Measurements from ENCODE around the gene ETV3. TPM values are rescaled to one million over a fixed set of nuclear protein-coding genes. Genes with fewer than 3 reads are reported as not detected.

ETV3 gene
- total and polyA plus RNA-seq, 7 donors, result 5.5 to 22.7 (median 16.3) TPM

DNA sequence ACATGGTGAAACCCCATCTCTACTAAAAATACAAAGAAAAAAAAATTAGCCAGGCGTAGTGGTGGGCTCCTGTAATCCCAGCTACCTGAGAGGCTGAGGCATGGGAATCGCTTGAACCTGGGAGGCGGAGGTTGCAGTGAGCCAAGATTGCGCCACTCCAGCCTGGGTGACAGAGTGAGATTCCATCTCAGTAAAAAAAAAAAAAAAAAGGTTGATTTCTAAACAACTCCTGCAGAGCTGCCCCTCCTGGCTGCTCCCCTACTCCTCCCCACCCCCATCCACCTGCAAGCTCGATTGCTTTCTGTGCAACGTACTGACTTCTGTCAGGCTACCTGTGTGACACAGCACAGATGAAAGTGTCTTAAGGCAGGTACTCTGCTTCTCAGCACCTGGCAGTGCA is 51.9 kb downstream of the ETV3 start:
- no peaks in the 10 kb centered on the region for H3K9me3 ChIP-seq
- no peaks in the 10 kb centered on the region for H3K27me3 ChIP-seq (ENCODE audit: insufficient read depth in 3 of 3, low read length in 2 of 3)
- no peak for ATAC-seq
- 81 to 88% (median 82%) methylated on average over 6 of the region's 6 CpGs for WGBS, 3 donors
- TF ChIP-seq, protein P1, sequence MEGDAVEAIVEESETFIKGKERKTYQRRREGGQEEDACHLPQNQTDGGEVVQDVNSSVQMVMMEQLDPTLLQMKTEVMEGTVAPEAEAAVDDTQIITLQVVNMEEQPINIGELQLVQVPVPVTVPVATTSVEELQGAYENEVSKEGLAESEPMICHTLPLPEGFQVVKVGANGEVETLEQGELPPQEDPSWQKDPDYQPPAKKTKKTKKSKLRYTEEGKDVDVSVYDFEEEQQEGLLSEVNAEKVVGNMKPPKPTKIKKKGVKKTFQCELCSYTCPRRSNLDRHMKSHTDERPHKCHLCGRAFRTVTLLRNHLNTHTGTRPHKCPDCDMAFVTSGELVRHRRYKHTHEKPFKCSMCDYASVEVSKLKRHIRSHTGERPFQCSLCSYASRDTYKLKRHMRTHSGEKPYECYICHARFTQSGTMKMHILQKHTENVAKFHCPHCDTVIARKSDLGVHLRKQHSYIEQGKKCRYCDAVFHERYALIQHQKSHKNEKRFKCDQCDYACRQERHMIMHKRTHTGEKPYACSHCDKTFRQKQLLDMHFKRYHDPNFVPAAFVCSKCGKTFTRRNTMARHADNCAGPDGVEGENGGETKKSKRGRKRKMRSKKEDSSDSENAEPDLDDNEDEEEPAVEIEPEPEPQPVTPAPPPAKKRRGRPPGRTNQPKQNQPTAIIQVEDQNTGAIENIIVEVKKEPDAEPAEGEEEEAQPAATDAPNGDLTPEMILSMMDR (IDR thresholded peaks at IDR 0.05), result no peak
- H3K4me1 ChIP-seq, result no peaks in the 10 kb centered on the region
- no peak for DNase-seq
- H3K36me3 ChIP-seq (ENCODE audit: insufficient read depth in 1 of 2, low read depth in 1 of 2), result no peaks in the 10 kb centered on the region
- H3K4me3 ChIP-seq, result no peak overlapping the region
- no peak overlapping the region for H3K27ac ChIP-seq
- intact Hi-C loops (cut with DNase I), result no loop called here

- TF ChIP-seq, protein P1 (IDR thresholded peaks at IDR 0.05), result no peak
Measured at GRCh38 chr1:157085421-157085820, 52.8 kb downstream of the ETV3 start.

GRCh38 chr1:157084720-157085119 is 53.5 kb downstream of the ETV3 start:
- intact Hi-C loops (cut with DNase I), result no loop called here
- no peak for DNase-seq
- H3K27me3 ChIP-seq (ENCODE audit: insufficient read depth in 3 of 3, low read length in 2 of 3), result no peaks in the 10 kb centered on the region
- 60 to 70% (median 66%) methylated on average over 5 of the region's 5 CpGs for WGBS, 3 donors
- no peaks in the 10 kb centered on the region for H3K9me3 ChIP-seq
- no peak for ATAC-seq
- H3K27ac ChIP-seq, result no peak overlapping the region
- TF ChIP-seq, protein P1 (IDR thresholded peaks at IDR 0.05), result no peak
- H3K4me3 ChIP-seq, result no peak overlapping the region
- no peaks in the 10 kb centered on the region for H3K36me3 ChIP-seq (ENCODE audit: insufficient read depth in 1 of 2, low read depth in 1 of 2)
- no peaks in the 10 kb centered on the region for H3K4me1 ChIP-seq

More at GRCh38 chr1:157085421-157085820, 52.8 kb downstream of the ETV3 start:
- Histone ChIP-seq H3K9me3 (no peaks in the 10 kb centered on the region), H3K36me3 (ENCODE audit: insufficient read depth in 1 of 2, low read depth in 1 of 2) (no peaks in the 10 kb centered on the region), H3K4me1 (no peaks in the 10 kb centered on the region), H3K27ac (no peak overlapping the region), H3K27me3 (ENCODE audit: insufficient read depth in 3 of 3, low read length in 2 of 3) (no peaks in the 10 kb centered on the region), H3K4me3 (no peak overlapping the region)
- WGBS, 3 donors, result 72 to 86% (median 78%) methylated on average over 5 of the region's 5 CpGs
- ATAC-seq (no peak), DNase-seq (no peak)
- intact Hi-C loops (cut with DNase I), result no loop called here

DNA sequence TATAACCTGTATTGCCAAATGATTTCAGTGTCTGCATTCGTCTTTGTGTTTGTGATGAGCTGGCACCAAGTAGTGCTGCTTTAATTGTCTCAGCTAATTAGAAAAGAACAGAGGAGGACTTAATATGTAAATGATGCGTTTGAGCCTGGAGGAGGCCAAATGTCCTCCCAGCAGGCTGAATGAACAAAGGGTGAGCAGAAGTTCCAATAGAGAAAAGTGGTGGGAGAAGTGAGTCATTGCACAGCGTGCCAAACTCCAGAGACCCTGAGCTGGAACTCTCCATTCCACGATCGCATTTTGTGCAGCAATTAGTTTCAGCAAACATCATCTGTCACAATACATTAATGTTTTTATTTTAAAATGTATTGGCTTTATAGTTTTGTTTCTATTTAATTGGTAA is 56.5 kb downstream of the ETV3 start:
- intact Hi-C loops (cut with DNase I), result no loop called here

More for the DNA sequence above, 56.5 kb downstream of the ETV3 start:
- DNase-seq, result no peak
- TF ChIP-seq, protein P1 (IDR thresholded peaks at IDR 0.05), result no peak
- Histone ChIP-seq H3K27me3 (ENCODE audit: insufficient read depth in 3 of 3, low read length in 2 of 3) (peaks cover 0 to 4% (median 0%) of the 10 kb centered on the region in 3 donors), H3K27ac (no peak overlapping the region), H3K36me3 (ENCODE audit: insufficient read depth in 1 of 2, low read depth in 1 of 2) (no peaks in the 10 kb centered on the region), H3K9me3 (no peaks in the 10 kb centered on the region), H3K4me1 (no peaks in the 10 kb centered on the region), H3K4me3 (no peak overlapping the region)
- ATAC-seq, result no peak
- WGBS, 3 donors, result 58 to 66% (median 65%) methylated on average over 5 of the region's 5 CpGs
